ENCODE data around the gene CFAP70.
A peak's percentile ranks its signal among the peaks of the same experiment; 100 is the strongest.
"Not testable (repeated sequence)": the region's sequence is repeated elsewhere in the genome, so short reads cannot be mapped to it uniquely, and the experiment has no call there.

Gene CFAP70

GRCh38 chr10:73338801-73339368 lies 19.8 kb downstream of the CFAP70 start:
- no peak for DNase-seq

GRCh38 chr10:73333202-73333601 lies 25.5 kb downstream of the CFAP70 start:
- DNase-seq, result no peak

GRCh38 chr10:73332379-73332778 lies 26.3 kb downstream of the CFAP70 start:
- no peak for DNase-seq

GRCh38 chr10:73328523-73328922 lies 30.1 kb downstream of the CFAP70 start:
- DNase-seq, result not testable (repeated sequence)

GRCh38 chr10:73325290-73325689 lies 33.4 kb downstream of the CFAP70 start:
- not testable (repeated sequence) for DNase-seq

- not testable (repeated sequence) for DNase-seq
Measured at GRCh38 chr10:73323582-73323981, 35.1 kb downstream of the CFAP70 start.

GRCh38 chr10:73310475-73310874 lies 48.2 kb downstream of the CFAP70 start:
- DNase-seq, result no peak

- DNase-seq, result no peak
Measured at GRCh38 chr10:73307203-73307800, 51.4 kb downstream of the CFAP70 start.

- no peak for DNase-seq
Measured at GRCh38 chr10:73306171-73306708, 52.4 kb downstream of the CFAP70 start.

GRCh38 chr10:73296946-73297345 lies 61.7 kb downstream of the CFAP70 start:
- DNase-seq, result no peak

GRCh38 chr10:73293461-73293860 lies 65.2 kb downstream of the CFAP70 start:
- DNase-seq, result no peak

- no peak for DNase-seq
Measured at GRCh38 chr10:73289958-73290357, 68.7 kb downstream of the CFAP70 start.

- no peak for DNase-seq
Measured at GRCh38 chr10:73287441-73287840, 71.2 kb downstream of the CFAP70 start.

- no peak for DNase-seq
Measured at GRCh38 chr10:73281097-73281496, 77.6 kb downstream of the CFAP70 start.

- no peak for DNase-seq
Measured at GRCh38 chr10:73264423-73264822, 94.2 kb downstream of the CFAP70 start.

GRCh38 chr10:73263693-73264347 lies 94.8 kb downstream of the CFAP70 start:
- DNase-seq, result no peak

GRCh38 chr10:73262880-73263555 lies 95.6 kb downstream of the CFAP70 start:
- DNase-seq, result no peak

GRCh38 chr10:73262105-73262730 lies 96.4 kb downstream of the CFAP70 start:
- no peak for DNase-seq

- no peak for DNase-seq
Measured at GRCh38 chr10:73261362-73261995, 97.2 kb downstream of the CFAP70 start.

GRCh38 chr10:73258612-73259011 lies 100.1 kb downstream of the CFAP70 start:
- DNase-seq, result not testable (repeated sequence)

- DNase-seq, result no peak
Measured at GRCh38 chr10:73253225-73253555, 105.5 kb downstream of the CFAP70 start.

- peak; percentile 92 for DNase-seq
Measured at GRCh38 chr10:73252445-73253224, 106.0 kb downstream of the CFAP70 start, which contains the start of gene MRPS16. Gene MRPS16 (minus strand): TSS chr10:73252644. CDS start chr10:73252482, 162 bp downstream.
